H1 (cell line): Measurements from ENCODE around the gene PLEKHN1.

Source experiments
- EZH2 ChIP-seq: fragments of 200-600 bp; sonication (generic); IDR thresholded peaks from 2 replicates; pipeline ENCODE4 v1.7.1; 2012; ENCODE audit warnings: low read depth, mild to moderate bottlenecking, moderate library complexity, low read length, inconsistent platforms; ENCODE audit not compliant: severe bottlenecking
- KDM1A ChIP-seq: fragments of 200-600, 300-600 bp; sonication (generic); IDR thresholded peaks from 2 replicates; pipeline ENCODE4 v1.7.1; 2016; ENCODE audit warnings: mild to moderate bottlenecking, low read length, borderline replicate concordance
- POLR2A ChIP-seq, 2 experiments: IDR thresholded peaks; 1 replicate in 1 of 2; 2 replicates in 1 of 2; pipeline ENCODE4 v1.6.1; 2011; ENCODE audit warnings: low read depth in 2 of 2, low read length in 2 of 2, mild to moderate bottlenecking in 2 of 2; ENCODE audit errors: control extremely low read depth in 1 of 2
- SP1 ChIP-seq: IDR thresholded peaks from 2 replicates; pipeline ENCODE4 v1.6.1; 2011; ENCODE audit warnings: low read depth, low read length
- TF ChIP-seq, protein P1 (sequence below), 3 experiments: IDR thresholded peaks; 1 replicate in 2 of 3; 2 replicates in 1 of 3; pipeline versions ENCODE4 v1.5.1 to v1.6.1; 2011; ENCODE audit warnings: low read length in 3 of 3, mild to moderate bottlenecking in 3 of 3, inconsistent platforms in 2 of 3, low read depth in 1 of 3, moderate library complexity in 1 of 3; ENCODE audit not compliant: insufficient read depth in 1 of 3; ENCODE audit errors: control extremely low read depth in 1 of 3

DNA sequence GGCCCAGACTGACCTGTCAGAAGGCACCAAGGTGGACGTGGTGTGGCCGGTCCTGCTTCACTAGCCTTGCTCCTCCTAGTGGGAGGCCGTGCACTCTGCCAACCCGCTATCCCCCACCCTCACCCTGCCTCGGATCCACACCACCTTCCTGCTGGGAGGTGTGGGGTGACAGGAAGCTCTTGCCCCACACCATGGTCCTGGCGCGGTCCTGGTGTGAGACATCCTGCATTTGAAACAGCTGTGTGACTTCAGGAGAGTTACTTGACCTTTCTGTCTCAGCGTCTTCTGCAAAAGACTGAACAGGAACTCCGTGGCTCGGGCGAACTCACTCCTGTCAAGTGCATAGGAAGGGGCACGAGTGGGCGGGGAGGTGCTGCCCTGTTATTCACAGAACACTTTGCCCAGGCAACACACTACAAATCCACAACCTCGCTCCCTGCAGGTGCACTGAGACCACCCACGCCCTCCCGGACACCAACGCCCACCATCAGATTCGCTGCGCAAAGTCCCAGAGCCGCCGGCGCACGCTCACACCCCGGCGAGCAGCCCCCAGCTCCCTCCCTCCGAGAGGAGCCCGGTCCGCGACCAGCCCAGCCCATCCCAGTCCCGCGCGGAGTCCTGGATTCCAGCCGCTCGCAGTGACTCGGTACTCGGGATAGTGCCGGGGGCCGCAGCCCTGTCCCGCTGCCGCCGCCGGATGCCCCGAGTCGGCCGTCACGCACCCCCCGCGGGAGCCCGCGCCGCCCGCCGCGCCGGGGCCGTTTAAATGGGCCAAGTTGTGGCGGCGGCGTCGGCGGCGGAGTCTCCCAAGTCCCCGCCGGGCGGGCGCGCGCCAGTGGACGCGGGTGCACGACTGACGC, 42.9 kb upstream of the PLEKHN1 start, which contains the start of gene SAMD11:
- TF ChIP-seq SP1 (no peak), KDM1A (no peak), EZH2 (peak; percentile 94), POLR2A (IDR thresholded peaks at IDR 0.05; ENCODE audit: control extremely low read depth in 1 of 2, low read depth in 2 of 2, low read length in 2 of 2) (no peak)
- TF ChIP-seq, protein P1, sequence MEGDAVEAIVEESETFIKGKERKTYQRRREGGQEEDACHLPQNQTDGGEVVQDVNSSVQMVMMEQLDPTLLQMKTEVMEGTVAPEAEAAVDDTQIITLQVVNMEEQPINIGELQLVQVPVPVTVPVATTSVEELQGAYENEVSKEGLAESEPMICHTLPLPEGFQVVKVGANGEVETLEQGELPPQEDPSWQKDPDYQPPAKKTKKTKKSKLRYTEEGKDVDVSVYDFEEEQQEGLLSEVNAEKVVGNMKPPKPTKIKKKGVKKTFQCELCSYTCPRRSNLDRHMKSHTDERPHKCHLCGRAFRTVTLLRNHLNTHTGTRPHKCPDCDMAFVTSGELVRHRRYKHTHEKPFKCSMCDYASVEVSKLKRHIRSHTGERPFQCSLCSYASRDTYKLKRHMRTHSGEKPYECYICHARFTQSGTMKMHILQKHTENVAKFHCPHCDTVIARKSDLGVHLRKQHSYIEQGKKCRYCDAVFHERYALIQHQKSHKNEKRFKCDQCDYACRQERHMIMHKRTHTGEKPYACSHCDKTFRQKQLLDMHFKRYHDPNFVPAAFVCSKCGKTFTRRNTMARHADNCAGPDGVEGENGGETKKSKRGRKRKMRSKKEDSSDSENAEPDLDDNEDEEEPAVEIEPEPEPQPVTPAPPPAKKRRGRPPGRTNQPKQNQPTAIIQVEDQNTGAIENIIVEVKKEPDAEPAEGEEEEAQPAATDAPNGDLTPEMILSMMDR (IDR thresholded peaks at IDR 0.05; ENCODE audit: control extremely low read depth in 1 of 3, insufficient read depth in 1 of 3, low read depth in 1 of 3, low read length in 3 of 3) = no peak
